K562 (cell line): Measurements from ENCODE around the gene TRIM71. TPM values are rescaled to one million over a fixed set of nuclear protein-coding genes. Genes with fewer than 3 reads are reported as not detected.
A peak's percentile ranks its signal among the peaks of the same experiment; 100 is the strongest.

Experiments used
- ARID1B ChIP-seq: fragments of 450-650 bp; IDR thresholded peaks from 2 replicates; pipeline ENCODE4 v1.6.1; 2016; ENCODE audit warnings: antibody characterized with exemption, mild to moderate bottlenecking, inconsistent platforms
- BCLAF1 ChIP-seq, 2 experiments: fragments of 450-650 bp in 1 of 2; IDR thresholded peaks; 2 replicates each; pipeline ENCODE4 v1.6.1; 2011 to 2017; ENCODE audit warnings: low read depth in 2 of 2, antibody characterized with exemption in 1 of 2, borderline replicate concordance in 1 of 2, low read length in 1 of 2, mild to moderate bottlenecking in 1 of 2, mixed read lengths in 1 of 2; ENCODE audit not compliant: control insufficient read depth in 1 of 2
- CBFA2T3 ChIP-seq: fragments of 450-650 bp; IDR thresholded peaks from 2 replicates; pipeline ENCODE4 v1.6.1; 2017
- CCNT2 ChIP-seq: IDR thresholded peaks from 2 replicates; pipeline ENCODE4 v1.6.1; 2011; ENCODE audit warnings: borderline replicate concordance, low read depth, mild to moderate bottlenecking, moderate library complexity, mixed read lengths, low read length; ENCODE audit not compliant: insufficient read length; ENCODE audit errors: extremely low read depth
- CXXC5 ChIP-seq: fragments of 250-450 bp; sonication (Bioruptor Pico); IDR thresholded peaks from 2 replicates; pipeline ENCODE4 v1.8.0; 2022; ENCODE audit warnings: inconsistent platforms, mild to moderate bottlenecking, moderate library complexity
- FIP1L1 ChIP-seq: fragments of 200-400 bp; formaldehyde crosslinking; IDR thresholded peaks from 2 replicates; pipeline ENCODE4 v1.6.1; 2018; ENCODE audit warnings: mild to moderate bottlenecking, low read depth, low read length; ENCODE audit not compliant: poor library complexity, severe bottlenecking
- GATA2 ChIP-seq: sonication (generic); formaldehyde crosslinking; IDR thresholded peaks from 2 replicates; pipeline ENCODE4 v1.4.0; 2020; ENCODE audit warnings: mild to moderate bottlenecking, missing genetic modification reagents
- HDAC3 ChIP-seq: fragments of 450-650 bp; IDR thresholded peaks from 2 replicates; pipeline ENCODE4 v1.6.1; 2018; ENCODE audit warnings: borderline replicate concordance, mild to moderate bottlenecking, moderate library complexity; ENCODE audit not compliant: partially characterized antibody
- JUN ChIP-seq, 2 experiments: sonication (generic) in 1 of 2; formaldehyde crosslinking in 1 of 2; IDR thresholded peaks; 2 replicates each; pipeline versions ENCODE4 v1.6.1 to v1.8.0; 2012 to 2022; ENCODE audit warnings: borderline replicate concordance in 2 of 2, mild to moderate bottlenecking in 2 of 2, improper control_type of control experiment in 1 of 2, low read depth in 1 of 2, low read length in 1 of 2, missing genetic modification reagents in 1 of 2
- KDM1A ChIP-seq, 2 experiments: fragments of 450-650 bp; IDR thresholded peaks; 2 replicates each; pipeline ENCODE4 v1.6.1; 2016; ENCODE audit warnings: mild to moderate bottlenecking in 2 of 2
- KDM2B ChIP-seq: fragments of 250-450 bp; sonication (Bioruptor Pico); IDR thresholded peaks from 2 replicates; pipeline ENCODE4 v1.8.0; 2021; ENCODE audit warnings: mild to moderate bottlenecking, moderate library complexity
- MNT ChIP-seq, 2 experiments: fragments of 450-650 bp; conservative IDR thresholded peaks; 2 replicates each; pipeline ENCODE4 v1.6.1; 2017; ENCODE audit warnings: mild to moderate bottlenecking in 2 of 2, moderate library complexity in 2 of 2
- NKRF ChIP-seq: fragments of 450-650 bp; IDR thresholded peaks from 2 replicates; pipeline ENCODE4 v1.6.1; 2016; ENCODE audit warnings: borderline replicate concordance
- PHTF2 ChIP-seq: fragments of 250-450 bp; sonication (Bioruptor Pico); IDR thresholded peaks from 2 replicates; pipeline ENCODE4 v1.5.0; 2021; ENCODE audit warnings: mild to moderate bottlenecking
- RBBP5 ChIP-seq: fragments of 200-600 bp; sonication (generic); IDR thresholded peaks from 2 replicates; pipeline ENCODE4 v1.6.1; 2012; ENCODE audit warnings: borderline replicate concordance, mild to moderate bottlenecking, low read length, control low read depth, inconsistent platforms; ENCODE audit not compliant: insufficient read depth, poor library complexity, severe bottlenecking
- SMARCC2 ChIP-seq: fragments of 450-650 bp; IDR thresholded peaks from 2 replicates; pipeline ENCODE4 v1.6.1; 2017; ENCODE audit warnings: antibody characterized with exemption, moderate library complexity, mild to moderate bottlenecking, low read depth
- TBL1XR1 ChIP-seq, 2 experiments: IDR thresholded peaks; 2 replicates each; pipeline ENCODE4 v1.6.1; 2012; ENCODE audit warnings: improper control_type of control experiment in 2 of 2, low read length in 2 of 2, mild to moderate bottlenecking in 1 of 2
- ZNF354B ChIP-seq: fragments of 250-450 bp; sonication (Bioruptor Pico); IDR thresholded peaks from 2 replicates; pipeline ENCODE4 v1.4.0; 2020
- ZNF695 ChIP-seq: fragments of 450-650 bp; formaldehyde crosslinking; IDR thresholded peaks from 2 replicates; pipeline ENCODE4 v1.4.0; 2020; ENCODE audit warnings: mild to moderate bottlenecking, moderate library complexity
- polyA plus RNA-seq, 8 experiments: library from polyadenylated mRNA; depleted of rRNA in 4 of 8; stranded (reverse) in 5 of 8; unstranded in 3 of 8; fragments of >200 nt; fragmentation: Nextera tagmentation in 2 of 8; fragmentation: Illumina TruSeq in 1 of 8; extraction: Ambion mirVana in 2 of 8; extraction: Trizol in 1 of 8; gene quantifications; 2 replicates each; pipeline versions ENCODE4 v1.2.1 to v1.2.3, GENCODE V29; 2011 to 2014; ENCODE audit warnings: inconsistent platforms in 1 of 8, missing spikeins in 1 of 8
- total RNA-seq, 7 experiments: library from RNA; depleted of rRNA in 6 of 7; stranded (reverse); fragments of >200 nt in 6 of 7; fragmentation: Illumina TruSeq in 2 of 7; extraction: Trizol in 2 of 7; gene quantifications; 2 replicates each; pipeline versions ENCODE4 v1.2.1 to v1.2.3, GENCODE V29; 2011 to 2021; ENCODE audit warnings: low replicate concordance in 1 of 7

Gene TRIM71
- total and polyA plus RNA-seq, 9 of the 15 experiments (the other 6 are each of a cell fraction or from before 2014, with no cell fraction given) = 0.04 to 0.11 TPM; not detected in 7

GRCh38 chr3:32848215-32848614 lies 30.4 kb downstream of the TRIM71 start (continued):
- no peak for TF ChIP-seq BCLAF1 (IDR thresholded peaks at IDR 0.05; ENCODE audit: borderline replicate concordance in 1 of 2, control insufficient read depth in 1 of 2, low read depth in 2 of 2, low read length in 1 of 2)
- TF ChIP-seq SMARCC2 = peak; percentile 30; the same call in 1 of the 2 replicates
- TF ChIP-seq ZNF695 (CRISPR knock-in tag) = no peak
- TF ChIP-seq TBL1XR1 (IDR thresholded peaks at IDR 0.05; ENCODE audit: low read length in 2 of 2) = 0 out of 4 replicates have a peak, but pooled peaks of 1 of the 2 experiments have one; percentile 29
- peak; percentile 88 for TF ChIP-seq ARID1B
- no peak for TF ChIP-seq ZNF354B (CRISPR knock-in tag)
- TF ChIP-seq NKRF = no peak
- TF ChIP-seq CCNT2 = peak; percentile 58
- no peak for TF ChIP-seq FIP1L1
- peak; percentile 90 for TF ChIP-seq CBFA2T3
- peak; percentile 74 for TF ChIP-seq GATA2
- peak; percentile 14 to 16; a peak in 2 of 4 replicates for TF ChIP-seq KDM1A (IDR thresholded peaks at IDR 0.05)
- no peak for TF ChIP-seq HDAC3
- TF ChIP-seq PHTF2 = no peak
- no peak for TF ChIP-seq RBBP5
- 0 out of 2 replicates have a peak, but pooled peaks have one; percentile 47 for TF ChIP-seq CXXC5 (CRISPR knock-in tag)
- TF ChIP-seq JUN (IDR thresholded peaks at IDR 0.05; ENCODE audit: borderline replicate concordance, low read depth, low read length) = no peak
- no peak for TF ChIP-seq JUN (CRISPR knock-in tag; IDR thresholded peaks at IDR 0.05; ENCODE audit: borderline replicate concordance)
- no peak for TF ChIP-seq KDM2B (CRISPR knock-in tag)
- TF ChIP-seq MNT (conservative IDR thresholded peaks at IDR 0.05) = 0 out of 4 replicates have a peak, but pooled peaks of 1 of the 2 experiments have one; percentile 24
- TF ChIP-seq, all 486 proteins: peak for 62
